GM12892 (cell line): Measurements from ENCODE around the gene TBC1D26.

Experiments
- POLR2A ChIP-seq: IDR thresholded peaks from 2 replicates; pipeline ENCODE4 v1.6.1; 2011; ENCODE audit warnings: low read depth, low read length, control low read depth
- TAF1 ChIP-seq: IDR thresholded peaks from 2 replicates; pipeline ENCODE4 v1.6.1; 2011; ENCODE audit warnings: low read depth, mild to moderate bottlenecking, control low read depth, low read length, borderline replicate concordance

DNA sequence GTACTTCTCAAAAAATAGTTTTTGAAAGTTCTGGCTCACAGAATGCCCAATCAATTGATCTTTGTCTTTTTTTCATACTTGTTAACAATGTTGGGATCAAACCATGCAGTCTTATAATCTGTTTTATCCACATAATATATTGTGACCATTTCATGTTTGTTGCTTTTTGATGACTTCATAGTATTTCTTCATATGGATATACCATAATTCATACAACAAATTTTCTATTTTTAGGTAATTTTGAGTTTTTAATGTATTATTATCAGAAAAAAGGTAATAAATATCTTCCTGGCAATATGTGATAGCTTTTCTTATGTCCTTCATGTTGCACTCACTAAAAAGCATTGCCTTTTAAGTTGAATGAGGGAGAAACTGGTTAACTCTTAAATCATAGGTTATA is 44.8 kb downstream of the TBC1D26 start:
- TF ChIP-seq TAF1, result no peak
- no peak for TF ChIP-seq POLR2A
